ENCODE data around the gene ADD1. TPM values are rescaled to one million over a fixed set of nuclear protein-coding genes. Genes with fewer than 3 reads are reported as not detected.

ADD1 gene
- total and polyA plus RNA-seq, 11 donors: 179 to 275 (median 215) TPM

- Histone ChIP-seq H3K27me3 (no peaks in the 10 kb centered on the region), H3K36me3 (peaks cover 0 to 12% (median 0%) of the 10 kb centered on the region in 9 donors), H3K9me3 (no peaks in the 10 kb centered on the region), H3K4me3 (no peak overlapping the region), H3K27ac (peak overlapping the region in 10 of 12 donors; percentile 31 to 86 (median 78)), H3K4me1 (peaks cover 42 to 93% (median 86%) of the 10 kb centered on the region in 12 donors)
- 87 to 96% (median 90%) methylated on average over 10 of the region's 10 CpGs for WGBS, 4 donors
- TF ChIP-seq CTCF (IDR thresholded peaks at IDR 0.05): no peak
- no peak for TF ChIP-seq POLR2A (IDR thresholded peaks at IDR 0.05)
- DNase-seq (peak in 3 of 5 donors; percentile 26 to 59 (median 26)), ATAC-seq (no peak)
- intact Hi-C loops (cut with DNase I): loop anchor here in 1 of 10 donors (5.0 kb wide), 1 partner anchor 38 kb away; the partner anchor contains the start of gene ADD1
These were observed 39.1 kb upstream of the ADD1 start for GRCh38 chr4:2804449-2804972.

DNA sequence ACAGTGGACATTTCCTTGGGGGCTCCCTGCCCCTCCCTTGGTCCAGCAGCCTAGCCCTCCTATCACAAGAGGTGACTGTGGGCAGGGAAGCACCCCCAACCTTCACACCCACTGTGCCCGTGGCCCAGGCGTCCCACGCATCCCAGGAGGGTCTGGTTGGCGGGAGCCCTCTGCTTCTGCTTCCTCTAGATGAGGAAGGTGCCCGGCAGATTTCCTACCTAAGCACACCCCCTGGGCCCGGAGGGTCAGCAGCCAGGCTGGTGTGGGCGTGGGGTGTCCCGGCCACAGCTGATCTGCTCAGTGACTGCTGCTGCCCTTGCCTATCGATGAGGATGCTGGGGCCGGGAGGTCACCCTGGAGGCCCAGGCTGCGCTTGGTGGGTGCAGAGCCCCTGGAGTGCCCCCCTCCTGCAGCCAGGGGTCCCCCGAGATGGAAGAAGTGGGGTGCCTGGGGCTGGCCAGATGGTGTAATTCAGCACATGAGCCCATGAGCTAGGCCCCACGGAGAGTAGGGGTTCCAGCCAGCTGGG is 38.6 kb upstream of the ADD1 start:
- ATAC-seq (no peak), DNase-seq (peak in 3 of 5 donors; percentile 25 to 42 (median 32))
- WGBS, 4 donors: 77 to 87% (median 85%) methylated on average over 8 to 13 of the region's 13 CpGs
- H3K27me3 ChIP-seq: no peaks in the 10 kb centered on the region
- H3K36me3 ChIP-seq: peaks cover 0 to 12% (median 0%) of the 10 kb centered on the region in 9 donors
- intact Hi-C loops (cut with DNase I): loop anchor here in 2 of 10 donors (5.0 kb wide), 2 partner anchors 37 to 43 kb away; partner anchors contain the start of gene ADD1 (in 2 of the 2)
- no peak for TF ChIP-seq CTCF (IDR thresholded peaks at IDR 0.05)
- TF ChIP-seq POLR2A (IDR thresholded peaks at IDR 0.05): no peak
- peak overlapping the region; percentile 10 to 86 (median 78) for H3K27ac ChIP-seq
- H3K4me3 ChIP-seq: no peak overlapping the region
- H3K9me3 ChIP-seq: no peaks in the 10 kb centered on the region
- peaks cover 41 to 93% (median 86%) of the 10 kb centered on the region in 12 donors for H3K4me1 ChIP-seq

DNA sequence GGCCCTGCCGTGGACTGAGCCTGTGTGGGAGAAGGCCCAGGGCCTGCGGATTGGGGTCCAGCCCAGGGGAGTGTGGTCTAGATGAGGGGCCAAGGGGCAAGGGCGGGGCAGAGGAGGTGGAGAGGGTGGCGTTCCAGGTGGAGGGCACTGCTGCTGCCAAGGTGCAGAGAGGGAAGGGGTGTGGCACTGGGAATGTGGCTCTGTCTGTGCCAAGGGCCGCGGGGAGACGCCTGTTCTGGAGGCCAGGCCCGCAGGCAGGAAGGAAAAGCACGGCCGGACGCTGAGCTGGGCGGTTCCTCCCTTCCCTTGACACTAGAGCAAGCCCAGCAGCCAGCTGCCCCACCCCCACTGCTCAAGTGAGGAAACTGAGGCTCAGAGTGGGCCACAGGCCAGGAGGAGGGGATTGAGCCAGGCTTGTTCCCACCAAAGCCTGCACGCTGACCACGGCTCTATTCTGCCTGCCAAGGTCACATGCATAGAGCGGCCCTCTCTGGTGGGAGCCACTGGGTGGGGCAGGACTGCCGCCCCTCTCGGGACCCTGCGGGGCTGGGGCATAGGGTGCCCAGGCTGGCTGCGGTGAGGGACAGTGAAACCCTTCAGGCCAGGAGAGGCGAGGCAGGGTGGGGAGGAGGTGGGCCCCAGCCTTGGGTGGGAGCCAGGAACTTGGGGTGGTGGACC is 37.8 kb upstream of the ADD1 start:
- H3K27ac ChIP-seq: peak overlapping the region; percentile 59 to 86 (median 80)
- H3K4me1 ChIP-seq: peaks cover 40 to 93% (median 86%) of the 10 kb centered on the region in 12 donors
- peak overlapping the region in 3 of 12 donors; percentile 12 to 16 (median 16) for H3K4me3 ChIP-seq
- ATAC-seq (peak; percentile 21 to 61 (median 39)), DNase-seq (peak; percentile 76 to 87 (median 85))
- TF ChIP-seq POLR2A (IDR thresholded peaks at IDR 0.05) (no peak), CTCF (IDR thresholded peaks at IDR 0.05) (no peak)
- H3K36me3 ChIP-seq: peaks cover 0 to 12% (median 0%) of the 10 kb centered on the region in 9 donors
- 26 to 32% (median 31%) methylated on average over 20 of the region's 20 CpGs for WGBS, 4 donors
- intact Hi-C loops (cut with DNase I): loop anchor here in 2 of 10 donors (5.0 kb wide), 2 partner anchors 36 to 44 kb away; partner anchors contain the start of gene ADD1 (in 1 of the 2)
- no peaks in the 10 kb centered on the region for H3K9me3 ChIP-seq
- no peaks in the 10 kb centered on the region for H3K27me3 ChIP-seq

Measured in heart left ventricle (tissue), 16 donors.